Stimulated activated CD8-positive, alpha-beta memory T cell treated with anti-CD3 and anti-CD28 coated beads, Interleukin-15, amount 100 ng/mL, for 48 hours (primary cell): ENCODE measurements around the gene CAPN13.

Experiments used
- DNase-seq, 2 donors: peaks; one replicate each; pipeline ENCODE4 v3.0.0-alpha.2; 2020; ENCODE audit warnings: low read depth in 2 of 2

CAPN13 gene

GRCh38 chr2:30786923-30787685 lies 20.1 kb downstream of the CAPN13 start:
- no peak for DNase-seq

GRCh38 chr2:30784682-30785081 lies 22.6 kb downstream of the CAPN13 start:
- DNase-seq: no peak

- DNase-seq: no peak
Measured at GRCh38 chr2:30781961-30782533, 25.2 kb downstream of the CAPN13 start.

GRCh38 chr2:30781451-30781850 lies 25.8 kb downstream of the CAPN13 start:
- no peak for DNase-seq

- DNase-seq: no peak
Measured at GRCh38 chr2:30780776-30781330, 26.4 kb downstream of the CAPN13 start.

GRCh38 chr2:30778611-30779010 lies 28.6 kb downstream of the CAPN13 start:
- DNase-seq: no peak

GRCh38 chr2:30777661-30778505 lies 29.4 kb downstream of the CAPN13 start:
- DNase-seq: no peak

GRCh38 chr2:30776831-30777635 lies 30.2 kb downstream of the CAPN13 start:
- no peak for DNase-seq

GRCh38 chr2:30775833-30776232 lies 31.4 kb downstream of the CAPN13 start:
- no peak for DNase-seq

GRCh38 chr2:30772021-30772705 lies 35.1 kb downstream of the CAPN13 start:
- no peak for DNase-seq

GRCh38 chr2:30770816-30771576 lies 36.2 kb downstream of the CAPN13 start:
- no peak for DNase-seq

- DNase-seq: no peak
Measured at GRCh38 chr2:30769891-30770462, 37.3 kb downstream of the CAPN13 start.

- DNase-seq: no peak
Measured at GRCh38 chr2:30769481-30769780, 37.8 kb downstream of the CAPN13 start.

- no peak for DNase-seq
Measured at GRCh38 chr2:30768708-30769480, 38.4 kb downstream of the CAPN13 start.

GRCh38 chr2:30768036-30768686 lies 39.1 kb downstream of the CAPN13 start:
- no peak for DNase-seq

- no peak for DNase-seq
Measured at GRCh38 chr2:30766666-30767065, 40.6 kb downstream of the CAPN13 start.

- DNase-seq: no peak
Measured at GRCh38 chr2:30765876-30766470, 41.3 kb downstream of the CAPN13 start.

GRCh38 chr2:30765191-30765590 lies 42.1 kb downstream of the CAPN13 start:
- DNase-seq: no peak
